ENCODE results near the gene ZNF608. TPM values are rescaled to one million over a fixed set of nuclear protein-coding genes. Genes with fewer than 3 reads are reported as not detected.
A peak's percentile ranks its signal among the peaks of the same experiment; 100 is the strongest.

The ZNF608 gene
- total and polyA plus RNA-seq, 2 experiments from 2014 or later, result 12.4 to 30.0 TPM

DNA sequence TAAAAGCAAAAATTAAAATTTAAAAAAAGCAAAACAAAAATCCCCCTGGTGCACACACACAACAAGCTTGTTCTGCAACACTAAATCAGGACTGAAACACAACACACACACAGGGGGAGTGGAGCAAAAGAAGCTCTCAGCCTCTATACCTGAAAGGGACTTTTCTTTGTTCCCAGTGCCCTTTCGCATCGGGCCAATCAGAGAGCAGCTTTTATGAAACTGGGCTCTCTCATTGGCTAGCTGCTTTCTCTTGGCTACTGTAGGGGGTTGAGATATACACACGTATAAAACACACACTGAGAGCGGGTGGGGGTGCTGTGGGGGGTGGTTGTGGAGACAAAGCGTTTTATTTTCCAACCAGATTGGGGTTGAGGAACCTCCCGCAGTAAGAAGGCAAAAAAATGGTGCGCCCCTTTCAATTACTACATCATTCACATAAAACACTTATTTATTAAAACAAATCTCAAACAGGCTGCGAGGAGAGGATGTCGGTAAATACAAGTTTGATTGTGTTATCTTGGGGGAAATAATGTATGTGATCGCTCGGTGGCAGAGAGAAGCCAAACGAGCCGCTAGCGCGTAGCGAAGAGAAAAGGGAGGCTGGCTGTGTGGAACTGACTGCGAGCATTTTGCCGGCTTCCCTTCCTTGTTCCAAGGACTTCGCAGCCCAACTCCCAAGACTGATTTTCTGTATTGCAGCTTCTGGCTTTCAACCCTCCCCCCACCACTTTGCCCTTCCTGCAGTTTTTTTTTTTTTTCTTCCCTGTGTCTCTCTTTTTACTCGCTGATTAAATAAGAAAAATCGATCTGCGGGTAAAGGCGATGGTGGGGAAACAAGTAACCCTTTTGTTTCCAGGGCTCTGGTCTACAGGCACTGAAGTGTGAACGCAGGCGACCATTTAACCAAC lies 2.5 kb upstream of the ZNF608 start:
- peak overlapping the region; percentile 94 for H3K27ac ChIP-seq
- peak overlapping the region; percentile 65 for H3K4me3 ChIP-seq
- no peaks in the 10 kb centered on the region for H3K9me2 ChIP-seq (replicated peaks; ENCODE audit: insufficient read depth)
- H2AFZ ChIP-seq, result peak overlapping the region; percentile 73
- H3K79me2 ChIP-seq, result peaks cover 24% of the 10 kb centered on the region
- no peaks in the 10 kb centered on the region for H3K9me3 ChIP-seq (ENCODE audit: low read depth)
- WGBS (ENCODE audit: low lambda C conversion rate, missing lambda C conversion rate), result 2% methylated on average over 25 of the region's 25 CpGs
- H3K36me3 ChIP-seq (replicated peaks; ENCODE audit: insufficient read depth, low read depth), result no peaks in the 10 kb centered on the region
- peak overlapping the region; percentile 78 for H3K4me2 ChIP-seq
- peaks cover 13% of the 10 kb centered on the region for H3K4me1 ChIP-seq (ENCODE audit: insufficient read depth)
- no peaks in the 10 kb centered on the region for H4K20me1 ChIP-seq (ENCODE audit: insufficient read depth, poor library complexity, severe bottlenecking)
- TF ChIP-seq EZH2phosphoT487 (IDR thresholded peaks at IDR 0.05; ENCODE audit: low read depth, severe bottlenecking, unreplicated experiment) (no peak), EZH2 (IDR thresholded peaks at IDR 0.05; ENCODE audit: borderline replicate concordance) (no peak)
- DNase-seq (ENCODE audit: low spot score), result peak; percentile 92
- no peaks in the 10 kb centered on the region for H3K27me3 ChIP-seq

- Histone ChIP-seq H3K4me1 (ENCODE audit: insufficient read depth) (peaks cover 11% of the 10 kb centered on the region), H3K9me2 (replicated peaks; ENCODE audit: insufficient read depth) (no peaks in the 10 kb centered on the region), H3K4me2 (peak overlapping the region; percentile 78), H3K79me2 (peaks cover 33% of the 10 kb centered on the region), H2AFZ (peak overlapping the region; percentile 8), H3K27me3 (no peaks in the 10 kb centered on the region), H3K9me3 (ENCODE audit: low read depth) (no peaks in the 10 kb centered on the region), H4K20me1 (ENCODE audit: insufficient read depth, poor library complexity, severe bottlenecking) (no peaks in the 10 kb centered on the region), H3K27ac (peak overlapping the region; percentile 91), H3K36me3 (replicated peaks; ENCODE audit: insufficient read depth, low read depth) (no peaks in the 10 kb centered on the region), H3K4me3 (peak overlapping the region; percentile 65)
- TF ChIP-seq, protein P1, sequence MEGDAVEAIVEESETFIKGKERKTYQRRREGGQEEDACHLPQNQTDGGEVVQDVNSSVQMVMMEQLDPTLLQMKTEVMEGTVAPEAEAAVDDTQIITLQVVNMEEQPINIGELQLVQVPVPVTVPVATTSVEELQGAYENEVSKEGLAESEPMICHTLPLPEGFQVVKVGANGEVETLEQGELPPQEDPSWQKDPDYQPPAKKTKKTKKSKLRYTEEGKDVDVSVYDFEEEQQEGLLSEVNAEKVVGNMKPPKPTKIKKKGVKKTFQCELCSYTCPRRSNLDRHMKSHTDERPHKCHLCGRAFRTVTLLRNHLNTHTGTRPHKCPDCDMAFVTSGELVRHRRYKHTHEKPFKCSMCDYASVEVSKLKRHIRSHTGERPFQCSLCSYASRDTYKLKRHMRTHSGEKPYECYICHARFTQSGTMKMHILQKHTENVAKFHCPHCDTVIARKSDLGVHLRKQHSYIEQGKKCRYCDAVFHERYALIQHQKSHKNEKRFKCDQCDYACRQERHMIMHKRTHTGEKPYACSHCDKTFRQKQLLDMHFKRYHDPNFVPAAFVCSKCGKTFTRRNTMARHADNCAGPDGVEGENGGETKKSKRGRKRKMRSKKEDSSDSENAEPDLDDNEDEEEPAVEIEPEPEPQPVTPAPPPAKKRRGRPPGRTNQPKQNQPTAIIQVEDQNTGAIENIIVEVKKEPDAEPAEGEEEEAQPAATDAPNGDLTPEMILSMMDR (IDR thresholded peaks at IDR 0.05; ENCODE audit: poor library complexity), result no peak
- DNase-seq (ENCODE audit: low spot score), result peak; percentile 28
- WGBS (ENCODE audit: low lambda C conversion rate, missing lambda C conversion rate), result 1% methylated on average over 17 of the region's 17 CpGs
Observed at GRCh38 chr5:124747791-124748686, 1.6 kb upstream of the ZNF608 start.

- under 1% methylated on average over 28 of the region's 32 CpGs for WGBS (ENCODE audit: low lambda C conversion rate, missing lambda C conversion rate)
- H3K4me1 ChIP-seq (ENCODE audit: insufficient read depth), result peaks cover 8% of the 10 kb centered on the region
- peak overlapping the region; percentile 30 for H2AFZ ChIP-seq
Observed at GRCh38 chr5:124746916-124747790, 714 bp upstream of the ZNF608 start.

More at GRCh38 chr5:124746916-124747790, 714 bp upstream of the ZNF608 start:
- Histone ChIP-seq H3K79me2 (peaks cover 42% of the 10 kb centered on the region), H3K9me3 (ENCODE audit: low read depth) (no peaks in the 10 kb centered on the region), H3K36me3 (replicated peaks; ENCODE audit: insufficient read depth, low read depth) (no peaks in the 10 kb centered on the region), H3K27ac (peak overlapping the region; percentile 91), H3K4me2 (peak overlapping the region; percentile 78), H3K27me3 (no peaks in the 10 kb centered on the region), H4K20me1 (ENCODE audit: insufficient read depth, poor library complexity, severe bottlenecking) (no peaks in the 10 kb centered on the region), H3K9me2 (replicated peaks; ENCODE audit: insufficient read depth) (no peaks in the 10 kb centered on the region), H3K4me3 (peak overlapping the region; percentile 65)
- TF ChIP-seq EZH2phosphoT487 (IDR thresholded peaks at IDR 0.05; ENCODE audit: low read depth, severe bottlenecking, unreplicated experiment) (no peak), EZH2 (IDR thresholded peaks at IDR 0.05; ENCODE audit: borderline replicate concordance) (no peak)
- TF ChIP-seq, protein P1 (IDR thresholded peaks at IDR 0.05; ENCODE audit: poor library complexity), result no peak
- DNase-seq (ENCODE audit: low spot score), result peak; percentile 93

Data from hepatocyte (in vitro differentiated cells).